GM12875 (cell line): ENCODE measurements around the gene AMELY.
"Not testable (repeated sequence)": the region's sequence is repeated elsewhere in the genome, so short reads cannot be mapped to it uniquely, and the experiment has no call there.

Experiments
- H3K4me3 ChIP-seq: one replicate; pipeline ENCODE4 v1.5.1; 2011; ENCODE audit warnings: low read depth, low read length, control low read depth
- CTCF ChIP-seq: IDR thresholded peaks from 2 replicates; pipeline ENCODE4 v1.5.1; 2011; ENCODE audit warnings: low read depth, mild to moderate bottlenecking, control low read depth, inconsistent platforms, low read length, moderate library complexity, borderline replicate concordance; ENCODE audit not compliant: insufficient read depth

The AMELY gene

GRCh38 chrY:6907591-6907990 lies 4.0 kb downstream of the AMELY start:
- TF ChIP-seq CTCF, result no peak
- H3K4me3 ChIP-seq, result no peak overlapping the region

GRCh38 chrY:6902116-6902515 lies 9.4 kb downstream of the AMELY start:
- not testable (repeated sequence) for H3K4me3 ChIP-seq

- H3K4me3 ChIP-seq, result no peak overlapping the region
- TF ChIP-seq CTCF, result no peak
Observed at GRCh38 chrY:6895236-6895635, 16.3 kb downstream of the AMELY start.

- no peak for TF ChIP-seq CTCF
- H3K4me3 ChIP-seq, result no peak overlapping the region
Observed at GRCh38 chrY:6894496-6894895, 17.1 kb downstream of the AMELY start.

GRCh38 chrY:6849384-6849783 lies 62.2 kb downstream of the AMELY start:
- no peak for TF ChIP-seq CTCF
- H3K4me3 ChIP-seq, result no peak overlapping the region

- H3K4me3 ChIP-seq, result not testable (repeated sequence)
Observed at GRCh38 chrY:6842650-6843049, 68.9 kb downstream of the AMELY start.
